ENCODE data around the gene SCN1A.
"Not testable (repeated sequence)": the region's sequence is repeated elsewhere in the genome, so short reads cannot be mapped to it uniquely, and the experiment has no call there.

Gene SCN1A

GRCh38 chr2:166134252-166135151 is 6.7 kb upstream of the SCN1A start:
- no peak for DNase-seq

GRCh38 chr2:166133653-166134052 is 5.8 kb upstream of the SCN1A start:
- DNase-seq = no peak

GRCh38 chr2:166128156-166128505 is 311 bp upstream of the SCN1A start:
- no peak for DNase-seq

GRCh38 chr2:166126007-166126639 is 1.7 kb downstream of the SCN1A start:
- DNase-seq = no peak

- DNase-seq = no peak
Observed at GRCh38 chr2:166125557-166125956, 2.3 kb downstream of the SCN1A start.

- no peak for DNase-seq
Observed at GRCh38 chr2:166118180-166118579, 9.6 kb downstream of the SCN1A start.

- DNase-seq = no peak
Observed at GRCh38 chr2:166117491-166117890, 10.3 kb downstream of the SCN1A start.

GRCh38 chr2:166115589-166115988 is 12.2 kb downstream of the SCN1A start:
- DNase-seq = no peak

- DNase-seq = no peak
Observed at GRCh38 chr2:166112193-166112605, 15.6 kb downstream of the SCN1A start.

GRCh38 chr2:166106431-166107015 is 21.3 kb downstream of the SCN1A start:
- no peak for DNase-seq

- no peak for DNase-seq
Observed at GRCh38 chr2:166104773-166105172, 23.0 kb downstream of the SCN1A start.

- no peak for DNase-seq
Observed at GRCh38 chr2:166104084-166104483, 23.7 kb downstream of the SCN1A start.

- not testable (repeated sequence) for DNase-seq
Observed at GRCh38 chr2:166103277-166103676, 24.5 kb downstream of the SCN1A start.

- DNase-seq = no peak
Observed at GRCh38 chr2:166094325-166094724, 33.5 kb downstream of the SCN1A start.

- no peak for DNase-seq
Observed at GRCh38 chr2:166092889-166093288, 34.9 kb downstream of the SCN1A start.

- DNase-seq = no peak
Observed at GRCh38 chr2:166091439-166091838, 36.4 kb downstream of the SCN1A start.

GRCh38 chr2:166090908-166091307 is 36.9 kb downstream of the SCN1A start:
- DNase-seq = no peak

- no peak for DNase-seq
Observed at GRCh38 chr2:166090346-166090745, 37.5 kb downstream of the SCN1A start.

GRCh38 chr2:166088634-166089033 is 39.2 kb downstream of the SCN1A start:
- DNase-seq = no peak

GRCh38 chr2:166084301-166084700 is 43.5 kb downstream of the SCN1A start:
- no peak for DNase-seq

GRCh38 chr2:166082736-166083135 is 45.1 kb downstream of the SCN1A start:
- no peak for DNase-seq

GRCh38 chr2:166081852-166082251 is 46.0 kb downstream of the SCN1A start:
- no peak for DNase-seq

GRCh38 chr2:166081131-166081632 is 46.6 kb downstream of the SCN1A start:
- DNase-seq = no peak

- DNase-seq = no peak
Observed at GRCh38 chr2:166074430-166074829, 53.4 kb downstream of the SCN1A start.

Data from right hindlimb (tissue), 1 donor.